HepG2 (cell line): ENCODE data around the gene BPIFB2. TPM values are rescaled to one million over a fixed set of nuclear protein-coding genes. Genes with fewer than 3 reads are reported as not detected.

Source experiments
- ATAC-seq: fragments of 200-7000 bp; cut with Tn5 transposase; 3 replicates; pipeline ENCODE4 v1.9.1; 2020; ENCODE audit warnings: mild to moderate bottlenecking, moderate library complexity
- Bru-seq: library from RNA; stranded (reverse); fragments of 400-500 nt; gene quantifications from one replicate; lab custom pipeline; 2021; lab: Mats Ljungman, UMichigan
- BruChase-seq, 2 experiments: library from RNA; stranded (reverse); fragments of 400-500 nt; gene quantifications; one replicate each; lab custom pipeline; 2021; lab: Mats Ljungman, UMichigan
- BruUV-seq: library from RNA; stranded (reverse); fragments of 400-500 nt; replicated peaks from 2 replicates; lab custom pipeline; 2021; lab: Mats Ljungman, UMichigan
- CTCF ChIA-PET: fragments of 300-600 bp; formaldehyde crosslinking; extraction: SDS; loops from one replicate; lab custom pipeline; 2021; ENCODE audit warnings: low total read pairs, inconsistent platforms, low intra/inter-chr PET ratio; lab: Yijun Ruan, JAX
- POLR2A ChIA-PET: fragments of 350-600 bp; sonication (Branson Sonifier 250); formaldehyde crosslinking; loops from one replicate; lab custom pipeline; 2020; ENCODE audit warnings: antibody characterized with exemption, inconsistent platforms; lab: Yijun Ruan, JAX
- DNase-seq: peaks from one replicate; pipeline ENCODE4 v3.0.0-alpha.2; 2015; ENCODE audit warnings: low spot score
- FAIRE-seq: peaks from 3 replicates; lab custom pipeline; 2011; peaks lifted over from hg19 to GRCh38; lab: Jason Lieb, UNC
- H2AFZ ChIP-seq: one replicate; pipeline ENCODE4 v1.6.1; 2011; ENCODE audit warnings: low read length, inconsistent platforms
- H3K27ac ChIP-seq: fragments of 300-600 bp; 3 replicates; pipeline ENCODE4 v1.8.0; 2011; ENCODE audit warnings: mixed run types, mild to moderate bottlenecking, mixed read lengths, low read length, inconsistent platforms; ENCODE audit not compliant: insufficient read depth; ENCODE audit errors: extremely low read length
- H3K27me3 ChIP-seq, 2 experiments: fragments of 200-600 bp in 1 of 2; 2 replicates in 1 of 2; 3 replicates in 1 of 2; pipeline versions ENCODE4 v1.6.0 to v1.8.0; 2011; ENCODE audit warnings: low read length in 2 of 2, mild to moderate bottlenecking in 2 of 2, moderate library complexity in 2 of 2, inconsistent platforms in 1 of 2; ENCODE audit not compliant: insufficient read depth in 2 of 2, control insufficient read depth in 1 of 2
- H3K36me3 ChIP-seq, 2 experiments: fragments of 200-600 bp in 1 of 2; replicated peaks in 1 of 2; 2 replicates in 1 of 2; 3 replicates in 1 of 2; pipeline versions ENCODE4 v1.5.1 to v1.8.0; 2011; ENCODE audit warnings: low read length in 2 of 2, inconsistent platforms in 1 of 2; ENCODE audit not compliant: insufficient read depth in 2 of 2, control insufficient read depth in 1 of 2
- H3K4me1 ChIP-seq: 2 replicates; pipeline ENCODE4 v1.5.1; 2012; ENCODE audit warnings: low read length, inconsistent platforms; ENCODE audit not compliant: insufficient read depth
- H3K4me2 ChIP-seq: 2 replicates; pipeline ENCODE4 v1.6.0; 2011; ENCODE audit warnings: low read depth, low read length, inconsistent platforms
- H3K4me3 ChIP-seq, 3 experiments: fragments of 200-600 bp in 1 of 3; sonication (generic), shearing (Covaris generic) in 1 of 3; replicated peaks in 1 of 3; 2 replicates each; pipeline ENCODE4 v1.5.1; 2011 to 2016; ENCODE audit warnings: low read length in 3 of 3, inconsistent platforms in 2 of 3, low read depth in 2 of 3, mild to moderate bottlenecking in 2 of 3, control low read depth in 1 of 3, mixed read lengths in 1 of 3; ENCODE audit not compliant: insufficient read depth in 1 of 3
- H3K79me2 ChIP-seq: one replicate; pipeline ENCODE4 v1.6.1; 2011; ENCODE audit warnings: low read length, inconsistent platforms; ENCODE audit not compliant: insufficient read depth
- H3K9ac ChIP-seq: 2 replicates; pipeline ENCODE4 v1.6.0; 2011; ENCODE audit warnings: mild to moderate bottlenecking, low read depth, low read length, inconsistent platforms; ENCODE audit not compliant: insufficient read depth
- H3K9me3 ChIP-seq: 2 replicates; pipeline ENCODE4 v1.5.1; 2012; ENCODE audit warnings: mild to moderate bottlenecking, low read length
- H4K20me1 ChIP-seq: 2 replicates; pipeline ENCODE4 v1.6.0; 2011; ENCODE audit warnings: inconsistent platforms, mild to moderate bottlenecking, low read length, moderate library complexity; ENCODE audit not compliant: insufficient read depth
- ARNT ChIP-seq: fragments of 450-650 bp; IDR thresholded peaks from 2 replicates; pipeline ENCODE4 v1.6.1; 2017
- DPF2 ChIP-seq: sonication (generic); formaldehyde crosslinking; IDR thresholded peaks from 2 replicates; pipeline ENCODE4 v1.4.0; 2020; ENCODE audit warnings: mild to moderate bottlenecking, low read depth, missing genetic modification reagents, borderline replicate concordance
- DRAP1 ChIP-seq: IDR thresholded peaks from 2 replicates; pipeline ENCODE4 v1.6.1; 2016; ENCODE audit warnings: missing genetic modification reagents, missing compliant biosample characterization
- HNRNPK ChIP-seq: fragments of 200-400 bp; formaldehyde crosslinking; IDR thresholded peaks from 2 replicates; pipeline ENCODE4 v1.6.1; 2018; ENCODE audit warnings: low read length, low read depth, moderate library complexity, mild to moderate bottlenecking; ENCODE audit not compliant: poor library complexity, severe bottlenecking
- KAT8 ChIP-seq: IDR thresholded peaks from 2 replicates; pipeline ENCODE4 v1.6.1; 2016; ENCODE audit warnings: missing genetic modification reagents, missing compliant biosample characterization
- PCBP1 ChIP-seq: fragments of 200-400 bp; formaldehyde crosslinking; IDR thresholded peaks from 2 replicates; pipeline ENCODE4 v1.6.1; 2017; ENCODE audit warnings: mild to moderate bottlenecking, low read depth, low read length, borderline replicate concordance
- PITX1 ChIP-seq: sonication (generic); formaldehyde crosslinking; IDR thresholded peaks from 2 replicates; pipeline ENCODE4 v1.5.1; 2020; ENCODE audit warnings: mild to moderate bottlenecking, missing genetic modification reagents
- SALL1 ChIP-seq: sonication (generic); formaldehyde crosslinking; IDR thresholded peaks from 2 replicates; pipeline ENCODE4 v1.8.0; 2022; ENCODE audit warnings: mild to moderate bottlenecking, missing genetic modification reagents
- ZNF207 ChIP-seq: fragments of 450-650 bp; IDR thresholded peaks from 2 replicates; pipeline ENCODE4 v1.6.1; 2016; ENCODE audit warnings: antibody characterized with exemption, borderline replicate concordance
- ZNF292 ChIP-seq: sonication (generic); formaldehyde crosslinking; IDR thresholded peaks from 2 replicates; pipeline ENCODE4 v1.8.1; 2022; ENCODE audit warnings: mild to moderate bottlenecking, low read depth, missing genetic modification reagents, borderline replicate concordance
- ZNF83 ChIP-seq: sonication (generic); formaldehyde crosslinking; IDR thresholded peaks from 2 replicates; pipeline ENCODE4 v1.4.0; 2020; ENCODE audit warnings: missing genetic modification reagents, mild to moderate bottlenecking, borderline replicate concordance
- WGBS: methylation state at CpG from one replicate; pipeline ENCODE4 v1.1.6; 2017; ENCODE audit warnings: low lambda C conversion rate; 5-methylcytosine and 5-hydroxymethylcytosine counted together
- in situ Hi-C: cut with HindIII; loops from 2 replicates; pipeline ENCODE4 v1.10.0; 2017; ENCODE audit warnings: low pct_unique_long_range_greater_than_20kb; ENCODE audit not compliant: extremely low pct_ligation_motif_present
- intact Hi-C: fragments of 100-400 bp; cut with micrococcal nuclease; formaldehyde crosslinking; loops from one replicate; pipeline ENCODE4 v1.10.0; 2022; ENCODE audit not compliant: unreplicated experiment
- long read RNA-seq, 2 experiments: library from RNA in 1 of 2; library from polyadenylated mRNA in 1 of 2; stranded (forward) in 1 of 2; unstranded in 1 of 2; transcript quantifications; one replicate each; pipeline ENCODE4 v2.0.0, GENCODE V29; 2019 to 2022
- polyA minus RNA-seq, 3 experiments: library from RNA; depleted of rRNA, polyadenylated mRNA; stranded (reverse); fragments of >200 nt; gene quantifications; 2 replicates each; pipeline ENCODE4 v1.2.3, GENCODE V29; 2011; ENCODE audit warnings: low replicate concordance in 1 of 3
- polyA plus RNA-seq, 8 experiments: library from polyadenylated mRNA; depleted of rRNA in 3 of 8; stranded (reverse) in 7 of 8; unstranded in 1 of 8; fragments of >200 nt; fragmentation: Illumina TruSeq in 4 of 8; extraction: Trizol in 4 of 8; gene quantifications; 2 replicates each; pipeline versions ENCODE4 v1.2.1 to v1.2.3, GENCODE V29; 2011 to 2016; ENCODE audit warnings: low read depth in 4 of 8, missing spikeins in 1 of 8, mixed read lengths in 1 of 8; ENCODE audit not compliant: insufficient read depth in 1 of 8
- total RNA-seq, 5 experiments: library from RNA; depleted of rRNA; stranded (reverse); fragments of >200 nt; fragmentation: Illumina TruSeq; extraction: Trizol; gene quantifications; 2 replicates each; pipeline ENCODE4 v1.2.3, GENCODE V29; 2016; ENCODE audit warnings: low read depth in 1 of 5

Gene BPIFB2, protein sequence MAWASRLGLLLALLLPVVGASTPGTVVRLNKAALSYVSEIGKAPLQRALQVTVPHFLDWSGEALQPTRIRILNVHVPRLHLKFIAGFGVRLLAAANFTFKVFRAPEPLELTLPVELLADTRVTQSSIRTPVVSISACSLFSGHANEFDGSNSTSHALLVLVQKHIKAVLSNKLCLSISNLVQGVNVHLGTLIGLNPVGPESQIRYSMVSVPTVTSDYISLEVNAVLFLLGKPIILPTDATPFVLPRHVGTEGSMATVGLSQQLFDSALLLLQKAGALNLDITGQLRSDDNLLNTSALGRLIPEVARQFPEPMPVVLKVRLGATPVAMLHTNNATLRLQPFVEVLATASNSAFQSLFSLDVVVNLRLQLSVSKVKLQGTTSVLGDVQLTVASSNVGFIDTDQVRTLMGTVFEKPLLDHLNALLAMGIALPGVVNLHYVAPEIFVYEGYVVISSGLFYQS
- total RNA-seq (2016; rRNA removed; fragmentation: Illumina TruSeq; extraction: Trizol) (27.4 and 54.5 TPM in 2 replicates), polyA plus RNA-seq (2011; rRNA removed) (902 and 1,439 TPM in 2 replicates), polyA minus RNA-seq (2011; rRNA and poly(A)+ RNA removed; ENCODE audit: low replicate concordance) (0.19 and 1,018 TPM in 2 replicates), Bru-seq, nascent RNA (percentile 98 among the genes with signal in this experiment), BruChase-seq, experiment 1, labeled RNA remaining after a 6-hour chase (percentile 91 among the genes with signal in this experiment), BruChase-seq, experiment 2, labeled RNA remaining after a 2-hour chase (percentile 93 among the genes with signal in this experiment)
- total RNA-seq (2016; cell fraction: cytosol; rRNA removed; fragmentation: Illumina TruSeq; extraction: Trizol; ENCODE audit: low read depth) = 7.1 and 9.6 TPM in 2 replicates
- total RNA-seq (2016; cell fraction: insoluble cytoplasmic fraction; rRNA removed; fragmentation: Illumina TruSeq; extraction: Trizol) = 23.9 and 58.5 TPM in 2 replicates
- total RNA-seq (2016; cell fraction: membrane; rRNA removed; fragmentation: Illumina TruSeq; extraction: Trizol) = 14.4 and 19.0 TPM in 2 replicates
- 67.6 and 73.6 TPM in 2 replicates for total RNA-seq (2016; cell fraction: nucleus; rRNA removed; fragmentation: Illumina TruSeq; extraction: Trizol)
- 445 and 477 TPM in 2 replicates for polyA plus RNA-seq (2011; cell fraction: cytosol; rRNA removed)
- 3,378 and 3,757 TPM in 2 replicates for polyA plus RNA-seq (2011; cell fraction: nucleus; rRNA removed)
- 748 and 877 TPM in 2 replicates for polyA plus RNA-seq (2012)
- polyA plus RNA-seq (2016; cell fraction: cytosol; fragmentation: Illumina TruSeq; extraction: Trizol; ENCODE audit: low read depth) = 16.7 and 20.1 TPM in 2 replicates
- 40.9 and 50.4 TPM in 2 replicates for polyA plus RNA-seq (2016; cell fraction: insoluble cytoplasmic fraction; fragmentation: Illumina TruSeq; extraction: Trizol; ENCODE audit: low read depth)
- 25.2 and 26.1 TPM in 2 replicates for polyA plus RNA-seq (2016; cell fraction: membrane; fragmentation: Illumina TruSeq; extraction: Trizol; ENCODE audit: low read depth)
- 205 and 206 TPM in 2 replicates for polyA plus RNA-seq (2016; cell fraction: nucleus; fragmentation: Illumina TruSeq; extraction: Trizol; ENCODE audit: insufficient read depth, low read depth)
- polyA minus RNA-seq (2011; cell fraction: cytosol; rRNA and poly(A)+ RNA removed) = 235 and 377 TPM in 2 replicates
- 642 and 673 TPM in 2 replicates for polyA minus RNA-seq (2011; cell fraction: nucleus; rRNA and poly(A)+ RNA removed)
- long read RNA-seq, experiment 1, transcript BPIFB2-201 (16 exons, 1,898 nt) = major isoform, 800 of 1,472 reads
- long read RNA-seq, experiment 1, partial matches to known transcripts = 143 of 1,472 reads
- long read RNA-seq, experiment 1, other reads (novel, unspliced or antisense) = 529 of 1,472 reads
- long read RNA-seq, experiment 2, transcript BPIFB2-201 (16 exons, 1,898 nt) = major isoform, 680 of 1,980 reads
- long read RNA-seq, experiment 2, partial matches to known transcripts = 550 of 1,980 reads
- long read RNA-seq, experiment 2, other reads (novel, unspliced or antisense) = 750 of 1,980 reads

- Histone ChIP-seq H4K20me1 (no peaks in the 10 kb centered on the region), H3K27me3 (no peaks in the 10 kb centered on the region; a peak in 1 of 5 replicates), H3K9me3 (no peaks in the 10 kb centered on the region), H3K36me3 (peaks cover 15 to 27% of the 10 kb centered on the region in 2 experiments), H2AFZ (no peak within 1 kb of the TSS), H3K27ac (peak within 1 kb of the TSS; percentile 90), H3K79me2 (peaks cover 37% of the 10 kb centered on the region), H3K4me3 (peak within 1 kb of the TSS; percentile 50 to 79 (median 68)), H3K9ac (peak within 1 kb of the TSS; percentile 87), H3K4me2 (peak within 1 kb of the TSS; percentile 91), H3K4me1 (peaks cover 89% of the 10 kb centered on the region)
- ChIA-PET CTCF (interaction anchor here (1.3 kb wide), 1 partner anchor 26 kb away, joined by 3 read pairs; no protein-coding TSS in a partner anchor), POLR2A (interaction anchor here (0.9 to 2.8 kb wide), 5 partner anchors 9 to 35 kb away, joined by 3 to 16 read pairs (median 8); no protein-coding TSS in a partner anchor)
- peak; percentile 97 for DNase-seq
- 26% methylated on average over 8 of the region's 11 CpGs for WGBS
- in situ Hi-C loops = no loop called here
- TSS peak; percentile 52 for BruUV-seq
- peak; percentile 77 for FAIRE-seq
- intact Hi-C loops = loop anchor here (1.0 to 10.0 kb wide), 4 partner anchors 15 to 213 kb away; no protein-coding TSS in a partner anchor
- ATAC-seq = peak; percentile 74
- TF ChIP-seq DPF2 (CRISPR knock-in tag) (peak; percentile 60), SALL1 (peak; percentile 92), PCBP1 (peak; percentile 78; the same call in 1 of the 2 replicates), DRAP1 (peak; percentile 99), KAT8 (peak; percentile 68), ARNT (no peak), ZNF292 (CRISPR knock-in tag) (peak; percentile 91), PITX1 (CRISPR knock-in tag) (peak; percentile 71), ZNF83 (CRISPR knock-in tag) (peak; percentile 86), HNRNPK (no peak), ZNF207 (no peak)
Measured at GRCh38 chr20:33007376-33008335, at the start of gene BPIFB2. Gene BPIFB2 (plus strand): TSS chr20:33007704. CDS start chr20:33008575, 871 bp downstream.
